ENCODE results near the gene C15orf61. TPM values are rescaled to one million over a fixed set of nuclear protein-coding genes. Genes with fewer than 3 reads are reported as not detected.

C15orf61 gene
- total RNA-seq, 1 experiment from 2014 or later: 3.9 TPM

DNA sequence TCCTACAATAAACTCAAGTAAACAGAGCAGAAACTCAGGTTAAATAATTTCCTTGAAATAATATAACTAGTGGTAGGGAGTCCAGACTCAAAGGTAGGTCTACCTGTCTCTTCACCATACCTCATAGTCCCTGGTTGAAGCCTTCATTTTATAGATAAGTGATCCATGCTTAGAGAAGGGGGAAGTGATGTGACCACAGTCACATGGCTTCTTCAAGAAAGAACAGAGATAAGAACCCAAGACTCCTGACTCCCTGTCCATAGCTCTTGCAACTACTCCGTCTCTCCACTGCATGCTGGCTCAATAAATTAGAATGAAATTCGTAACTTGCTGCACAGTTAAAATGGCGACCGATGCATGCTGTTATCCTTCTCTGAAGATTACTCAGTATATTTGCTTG is 11.0 kb upstream of the C15orf61 start:
- no peaks in the 10 kb centered on the region for H3K4me1 ChIP-seq (ENCODE audit: insufficient read depth, low read length)
- ATAC-seq (no peak), DNase-seq (no peak)
- BruUV-seq (replicated peaks): no TSS peak
- ChIA-PET CTCF (no interaction called here), POLR2A (ENCODE audit: unreplicated experiment) (no interaction called here)
- intact Hi-C loops (cut with micrococcal nuclease): no loop called here
- H3K9me2 ChIP-seq (replicated peaks; ENCODE audit: low read length): no peaks in the 10 kb centered on the region
- no peak overlapping the region for H3K9ac ChIP-seq (ENCODE audit: low read length)
- TF ChIP-seq EZH2phosphoT487 (IDR thresholded peaks at IDR 0.05; ENCODE audit: borderline replicate concordance, low read length): no peak
- TF ChIP-seq CTCF (conservative IDR thresholded peaks at IDR 0.05; ENCODE audit: low read depth, low read length): no peak
- no peak for TF ChIP-seq EZH2 (IDR thresholded peaks at IDR 0.05; ENCODE audit: low read length, unreplicated experiment)
- H3F3A ChIP-seq (ENCODE audit: low read length, unreplicated experiment): no peaks in the 10 kb centered on the region
- no peak overlapping the region for H3K27ac ChIP-seq (ENCODE audit: low read length)
- no peaks in the 10 kb centered on the region for H3K9me3 ChIP-seq (ENCODE audit: low read length)
- H3K79me2 ChIP-seq (ENCODE audit: low read length): no peaks in the 10 kb centered on the region
- H3K36me3 ChIP-seq (ENCODE audit: low read depth, low read length): no peaks in the 10 kb centered on the region
- H3K4me2 ChIP-seq (ENCODE audit: low read length): no peak overlapping the region
- H2AFZ ChIP-seq (ENCODE audit: low read length): no peak overlapping the region
- no peaks in the 10 kb centered on the region for H4K20me1 ChIP-seq (ENCODE audit: low read length)
- no peak overlapping the region for H3K4me3 ChIP-seq (ENCODE audit: low read length)
- H3K27me3 ChIP-seq (ENCODE audit: low read length): no peaks in the 10 kb centered on the region

GRCh38 chr15:67510597-67511190 is 10.2 kb upstream of the C15orf61 start:
- DNase-seq: no peak
- no TSS peak for BruUV-seq (replicated peaks)
- CTCF ChIA-PET: interaction anchor here (0.6 kb wide), 1 partner anchor 61 kb away, joined by 4 read pairs; no protein-coding TSS in a partner anchor
- Histone ChIP-seq H3K27ac (ENCODE audit: low read length) (no peak overlapping the region), H3K9me2 (replicated peaks; ENCODE audit: low read length) (no peaks in the 10 kb centered on the region), H2AFZ (ENCODE audit: low read length) (no peak overlapping the region), H3K79me2 (ENCODE audit: low read length) (no peaks in the 10 kb centered on the region), H3K36me3 (ENCODE audit: low read depth, low read length) (no peaks in the 10 kb centered on the region), H3K9ac (ENCODE audit: low read length) (no peak overlapping the region), H3K4me3 (ENCODE audit: low read length) (no peak overlapping the region), H3K4me1 (ENCODE audit: insufficient read depth, low read length) (no peaks in the 10 kb centered on the region), H3K9me3 (ENCODE audit: low read length) (no peaks in the 10 kb centered on the region), H4K20me1 (ENCODE audit: low read length) (no peaks in the 10 kb centered on the region), H3F3A (ENCODE audit: low read length, unreplicated experiment) (no peaks in the 10 kb centered on the region), H3K4me2 (ENCODE audit: low read length) (no peak overlapping the region), H3K27me3 (ENCODE audit: low read length) (no peaks in the 10 kb centered on the region)
- intact Hi-C loops (cut with micrococcal nuclease): no loop called here
- POLR2A ChIA-PET (ENCODE audit: unreplicated experiment): no interaction called here
- ATAC-seq: no peak
- no peak for TF ChIP-seq EZH2phosphoT487 (IDR thresholded peaks at IDR 0.05; ENCODE audit: borderline replicate concordance, low read length)
- no peak for TF ChIP-seq CTCF (conservative IDR thresholded peaks at IDR 0.05; ENCODE audit: low read depth, low read length)
- TF ChIP-seq EZH2 (IDR thresholded peaks at IDR 0.05; ENCODE audit: low read length, unreplicated experiment): no peak

DNA sequence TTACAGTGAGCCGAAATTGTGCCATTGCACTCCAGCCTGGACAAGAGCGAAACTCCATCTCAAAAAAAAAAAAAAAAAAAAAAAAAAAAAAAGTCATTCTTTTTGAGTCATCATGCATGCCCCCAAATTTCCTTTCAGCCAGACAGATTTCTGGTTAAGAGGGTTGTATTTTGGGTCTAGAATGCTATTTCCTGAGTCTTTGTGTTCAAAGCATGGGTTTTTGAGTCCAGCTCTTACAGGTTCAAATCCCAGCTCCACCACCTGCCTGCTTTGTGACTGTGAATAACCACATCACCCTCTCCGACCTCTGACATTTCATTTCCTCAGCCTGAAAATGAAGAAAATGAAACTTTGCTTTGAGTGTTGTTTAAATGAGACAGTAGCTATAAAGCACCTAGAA is 9.3 kb upstream of the C15orf61 start:
- H3K9ac ChIP-seq (ENCODE audit: low read length): no peak overlapping the region
- H3K36me3 ChIP-seq (ENCODE audit: low read depth, low read length): no peaks in the 10 kb centered on the region
- no peaks in the 10 kb centered on the region for H3K27me3 ChIP-seq (ENCODE audit: low read length)
- POLR2A ChIA-PET (ENCODE audit: unreplicated experiment): no interaction called here
- no peak overlapping the region for H3K27ac ChIP-seq (ENCODE audit: low read length)
- no peaks in the 10 kb centered on the region for H3K4me1 ChIP-seq (ENCODE audit: insufficient read depth, low read length)
- H3K9me3 ChIP-seq (ENCODE audit: low read length): no peaks in the 10 kb centered on the region
- no peak for TF ChIP-seq EZH2 (IDR thresholded peaks at IDR 0.05; ENCODE audit: low read length, unreplicated experiment)
- TF ChIP-seq EZH2phosphoT487 (IDR thresholded peaks at IDR 0.05; ENCODE audit: borderline replicate concordance, low read length): no peak
- no peak for TF ChIP-seq CTCF (conservative IDR thresholded peaks at IDR 0.05; ENCODE audit: low read depth, low read length)
- H3K4me2 ChIP-seq (ENCODE audit: low read length): no peak overlapping the region
- CTCF ChIA-PET: no interaction called here
- no peaks in the 10 kb centered on the region for H4K20me1 ChIP-seq (ENCODE audit: low read length)
- BruUV-seq (replicated peaks): no TSS peak
- H3K9me2 ChIP-seq (replicated peaks; ENCODE audit: low read length): no peaks in the 10 kb centered on the region
- H2AFZ ChIP-seq (ENCODE audit: low read length): no peak overlapping the region
- DNase-seq (no peak), ATAC-seq (no peak)
- no peak overlapping the region for H3K4me3 ChIP-seq (ENCODE audit: low read length)
- H3F3A ChIP-seq (ENCODE audit: low read length, unreplicated experiment): no peaks in the 10 kb centered on the region
- intact Hi-C loops (cut with micrococcal nuclease): no loop called here
- no peaks in the 10 kb centered on the region for H3K79me2 ChIP-seq (ENCODE audit: low read length)
